ENCODE measurements around the gene CASZ1.

- no peak for TF ChIP-seq SUZ12 (IDR thresholded peaks at IDR 0.05; ENCODE audit: extremely low read depth, insufficient read depth, insufficient read length)
- no peak for TF ChIP-seq YY1 (IDR thresholded peaks at IDR 0.05; ENCODE audit: insufficient read depth, insufficient read length)
These were observed 10.5 kb downstream of the CASZ1 start for GRCh38 chr1:10785728-10786638.
